ENCODE measurements around the gene VIT.

DNA sequence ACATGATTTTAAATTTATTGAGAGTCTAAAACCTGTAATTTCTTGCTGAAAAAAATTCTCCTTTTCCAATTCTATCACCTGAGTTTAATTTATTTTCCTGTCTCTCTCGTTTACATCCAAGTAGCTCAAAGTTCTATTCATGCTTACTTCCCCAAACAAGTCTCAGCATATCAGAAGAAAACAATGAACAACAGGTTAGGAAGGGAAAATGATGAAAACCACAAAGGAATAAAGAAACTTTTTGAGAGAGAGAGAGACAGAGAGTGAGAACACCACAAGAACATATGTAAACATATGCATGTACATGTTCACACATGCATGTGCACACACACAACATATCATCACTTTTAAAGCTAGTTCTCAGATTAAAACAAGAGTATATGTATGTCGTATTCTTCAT is 157.7 kb downstream of the VIT start:
- TF ChIP-seq, protein P1, sequence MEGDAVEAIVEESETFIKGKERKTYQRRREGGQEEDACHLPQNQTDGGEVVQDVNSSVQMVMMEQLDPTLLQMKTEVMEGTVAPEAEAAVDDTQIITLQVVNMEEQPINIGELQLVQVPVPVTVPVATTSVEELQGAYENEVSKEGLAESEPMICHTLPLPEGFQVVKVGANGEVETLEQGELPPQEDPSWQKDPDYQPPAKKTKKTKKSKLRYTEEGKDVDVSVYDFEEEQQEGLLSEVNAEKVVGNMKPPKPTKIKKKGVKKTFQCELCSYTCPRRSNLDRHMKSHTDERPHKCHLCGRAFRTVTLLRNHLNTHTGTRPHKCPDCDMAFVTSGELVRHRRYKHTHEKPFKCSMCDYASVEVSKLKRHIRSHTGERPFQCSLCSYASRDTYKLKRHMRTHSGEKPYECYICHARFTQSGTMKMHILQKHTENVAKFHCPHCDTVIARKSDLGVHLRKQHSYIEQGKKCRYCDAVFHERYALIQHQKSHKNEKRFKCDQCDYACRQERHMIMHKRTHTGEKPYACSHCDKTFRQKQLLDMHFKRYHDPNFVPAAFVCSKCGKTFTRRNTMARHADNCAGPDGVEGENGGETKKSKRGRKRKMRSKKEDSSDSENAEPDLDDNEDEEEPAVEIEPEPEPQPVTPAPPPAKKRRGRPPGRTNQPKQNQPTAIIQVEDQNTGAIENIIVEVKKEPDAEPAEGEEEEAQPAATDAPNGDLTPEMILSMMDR (IDR thresholded peaks at IDR 0.05; ENCODE audit: low read length): no peak
- no peak for TF ChIP-seq EZH2 (optimal IDR thresholded peaks at IDR 0.05; ENCODE audit: low read depth, low read length)
